ENCODE measurements around the gene TMPRSS15. TPM values are rescaled to one million over a fixed set of nuclear protein-coding genes. Genes with fewer than 3 reads are reported as not detected.

Gene TMPRSS15
- total and polyA plus RNA-seq, 9 donors: 0.38 TPM; not detected in 8

- intact Hi-C loops (cut with DNase I): no loop called here
- 77 to 85% (median 79%) methylated on average over 4 of the region's 4 CpGs for WGBS, 3 donors
These were observed 63.1 kb downstream of the TMPRSS15 start for GRCh38 chr21:18340387-18340942.

GRCh38 chr21:18335651-18336236 lies 67.8 kb downstream of the TMPRSS15 start:
- Histone ChIP-seq H3K4me3 (no peak overlapping the region), H3K36me3 (no peaks in the 10 kb centered on the region), H3K27me3 (no peaks in the 10 kb centered on the region), H3K27ac (no peak overlapping the region), H3K4me1 (ENCODE audit: insufficient read depth) (no peaks in the 10 kb centered on the region), H3K9me3 (no peaks in the 10 kb centered on the region)
- no peak for TF ChIP-seq POLR2A (IDR thresholded peaks at IDR 0.05)
- TF ChIP-seq CTCF (IDR thresholded peaks at IDR 0.05): no peak
- DNase-seq: no peak
- intact Hi-C loops (cut with DNase I): no loop called here
- WGBS, 3 donors: 84 to 92% (median 87%) methylated on average over 1 of the region's 1 CpG

More at GRCh38 chr21:18340387-18340942, 63.1 kb downstream of the TMPRSS15 start:
- H3K9me3 ChIP-seq: no peaks in the 10 kb centered on the region
- DNase-seq: no peak
- no peak overlapping the region for H3K27ac ChIP-seq
- no peaks in the 10 kb centered on the region for H3K36me3 ChIP-seq
- no peak overlapping the region for H3K4me3 ChIP-seq
- no peaks in the 10 kb centered on the region for H3K4me1 ChIP-seq (ENCODE audit: insufficient read depth)
- no peaks in the 10 kb centered on the region for H3K27me3 ChIP-seq
- TF ChIP-seq EP300 (IDR thresholded peaks at IDR 0.05): no peak
- TF ChIP-seq CTCF (IDR thresholded peaks at IDR 0.05): no peak
- TF ChIP-seq POLR2A (IDR thresholded peaks at IDR 0.05): no peak

- WGBS, 3 donors: 81 to 93% (median 84%) methylated on average over 1 of the region's 1 CpG
- H3K9me3 ChIP-seq: no peaks in the 10 kb centered on the region
- TF ChIP-seq CTCF (IDR thresholded peaks at IDR 0.05) (no peak), POLR2A (IDR thresholded peaks at IDR 0.05) (no peak), EP300 (IDR thresholded peaks at IDR 0.05) (no peak)
These were observed 69.5 kb downstream of the TMPRSS15 start for GRCh38 chr21:18334066-18334465.

GRCh38 chr21:18318156-18318555 lies 85.4 kb downstream of the TMPRSS15 start:
- no peaks in the 10 kb centered on the region for H3K27me3 ChIP-seq
- no peak for DNase-seq
- H3K36me3 ChIP-seq: no peaks in the 10 kb centered on the region
- intact Hi-C loops (cut with DNase I): no loop called here
- 47 to 69% (median 60%) methylated on average over 3 of the region's 3 CpGs for WGBS, 3 donors
- no peak for TF ChIP-seq EP300 (IDR thresholded peaks at IDR 0.05)
- no peak for TF ChIP-seq CTCF (IDR thresholded peaks at IDR 0.05)
- TF ChIP-seq POLR2A (IDR thresholded peaks at IDR 0.05): no peak
- H3K27ac ChIP-seq: no peak overlapping the region
- no peak overlapping the region for H3K4me3 ChIP-seq
- H3K4me1 ChIP-seq (ENCODE audit: insufficient read depth): no peaks in the 10 kb centered on the region
- H3K9me3 ChIP-seq: no peaks in the 10 kb centered on the region

More at GRCh38 chr21:18334066-18334465, 69.5 kb downstream of the TMPRSS15 start:
- Histone ChIP-seq H3K36me3 (no peaks in the 10 kb centered on the region), H3K4me3 (no peak overlapping the region), H3K27me3 (no peaks in the 10 kb centered on the region), H3K4me1 (ENCODE audit: insufficient read depth) (no peaks in the 10 kb centered on the region), H3K27ac (no peak overlapping the region)
- DNase-seq: no peak
- intact Hi-C loops (cut with DNase I): no loop called here
